HG03066 (cell line): Measurements from ENCODE around the gene ANKRD33.
A peak's percentile ranks its signal among the peaks of the same experiment; 100 is the strongest.

Source experiments
- ATAC-seq: cut with Tn5 transposase; IDR thresholded peaks from one replicate; pipeline ENCODE4 v1.9.1; 2021; ENCODE audit warnings: low read depth; ENCODE audit not compliant: unreplicated experiment

ANKRD33 gene

GRCh38 chr12:51915003-51915625 is 27.2 kb downstream of the ANKRD33 start:
- ATAC-seq, result no peak

- ATAC-seq, result no peak
Measured at GRCh38 chr12:51915951-51916350, 28.0 kb downstream of the ANKRD33 start.

GRCh38 chr12:51917041-51917590 is 29.2 kb downstream of the ANKRD33 start:
- no peak for ATAC-seq

- ATAC-seq, result no peak
Measured at GRCh38 chr12:51917746-51918453, 30.0 kb downstream of the ANKRD33 start.

- ATAC-seq, result no peak
Measured at GRCh38 chr12:51920046-51920445, 32.1 kb downstream of the ANKRD33 start.

GRCh38 chr12:51921017-51921725 is 33.3 kb downstream of the ANKRD33 start:
- no peak for ATAC-seq

GRCh38 chr12:51922146-51922545 is 34.2 kb downstream of the ANKRD33 start:
- no peak for ATAC-seq

GRCh38 chr12:51922762-51923505 is 35.0 kb downstream of the ANKRD33 start:
- ATAC-seq, result no peak

- no peak for ATAC-seq
Measured at GRCh38 chr12:51923506-51924365, 35.8 kb downstream of the ANKRD33 start.

GRCh38 chr12:51924551-51925319 is 36.8 kb downstream of the ANKRD33 start:
- ATAC-seq, result peak; percentile 54

- no peak for ATAC-seq
Measured at GRCh38 chr12:51925346-51926063, 37.6 kb downstream of the ANKRD33 start.

GRCh38 chr12:51926064-51926632 is 38.2 kb downstream of the ANKRD33 start:
- ATAC-seq, result no peak

- no peak for ATAC-seq
Measured at GRCh38 chr12:51926718-51927117, 38.8 kb downstream of the ANKRD33 start.

GRCh38 chr12:51932218-51933076 is 44.5 kb downstream of the ANKRD33 start:
- ATAC-seq, result no peak

- ATAC-seq, result no peak
Measured at GRCh38 chr12:51934080-51934479, 46.2 kb downstream of the ANKRD33 start.

GRCh38 chr12:51937926-51938325 is 50.0 kb downstream of the ANKRD33 start:
- no peak for ATAC-seq

GRCh38 chr12:51938726-51939125 is 50.8 kb downstream of the ANKRD33 start:
- no peak for ATAC-seq
